Lower leg skin (tissue), 4 donors: ENCODE measurements around the gene KRT72. TPM values are rescaled to one million over a fixed set of nuclear protein-coding genes. Genes with fewer than 3 reads are reported as not detected.

Experiments used
- DNase-seq, 2 donors: peaks; one replicate each; pipeline ENCODE4 v3.0.0-alpha.2; 2019; ENCODE audit warnings: low spot score in 2 of 2
- H3K4me3 ChIP-seq: fragments of 200-600 bp; sonication (generic); 2 replicates; pipeline ENCODE4 v1.5.1; 2017; ENCODE audit warnings: mild to moderate bottlenecking, low read depth; ENCODE audit not compliant: poor library complexity, severe bottlenecking
- CTCF ChIP-seq, 3 donors: fragments of 450-650 bp; IDR thresholded peaks; one replicate each; pipeline ENCODE4 v1.5.1; 2016; ENCODE audit warnings: antibody characterized with exemption in 3 of 3, mild to moderate bottlenecking in 3 of 3, moderate library complexity in 2 of 3
- POLR2A ChIP-seq, 2 donors: fragments of 450-650 bp; IDR thresholded peaks; one replicate each; pipeline ENCODE4 v1.6.1; 2016 to 2017; ENCODE audit warnings: antibody characterized with exemption in 2 of 2, mild to moderate bottlenecking in 1 of 2, moderate library complexity in 1 of 2
- WGBS, 2 donors: methylation state at CpG; one replicate each; pipeline ENCODE4 v1.1.5; 2018; 5-methylcytosine and 5-hydroxymethylcytosine counted together
- intact Hi-C: fragments of 100-400 bp; cut with DNase I; formaldehyde crosslinking; loops from one replicate; pipeline ENCODE4 v1.15.0; 2023; ENCODE audit warnings: low total_unique reads
- total RNA-seq, 4 donors: library from RNA; depleted of rRNA; stranded (reverse); fragments of >200 nt; gene quantifications; one replicate each; pipeline ENCODE4 v1.1.0, GENCODE V29; 2016

Gene KRT72
- 10 to 100 TPM in 2 of 4 donors, 1 to 10 TPM in 1, under 1 TPM in 1; 0.42 to 14.0 (median 7.1) TPM for total RNA-seq

GRCh38 chr12:52600941-52601481, at the start of gene KRT72:
KRT72 (minus strand) TSS chr12:52601463; CDS start chr12:52601452, 11 bp downstream.
- DNase-seq = peak in 1 of 2 donors; percentile 82
- intact Hi-C loops = no loop called here
- TF ChIP-seq CTCF (IDR thresholded peaks at IDR 0.05) (no peak), POLR2A (IDR thresholded peaks at IDR 0.05) (no peak)
- WGBS, 2 donors = 40 to 79% methylated on average over 14 to 28 of the region's 48 CpGs
- no peak within 1 kb of the TSS for H3K4me3 ChIP-seq

GRCh38 chr12:52650520-52651081, 49.3 kb upstream of the KRT72 start:
- DNase-seq = peak in 1 of 2 donors; percentile 70
- WGBS, 2 donors = 16 to 22% methylated on average over 11 to 12 of the region's 12 CpGs
- no peak overlapping the region for H3K4me3 ChIP-seq
- intact Hi-C loops = no loop called here
- TF ChIP-seq CTCF (IDR thresholded peaks at IDR 0.05) = no peak
- TF ChIP-seq POLR2A (IDR thresholded peaks at IDR 0.05) = no peak

GRCh38 chr12:52649066-52649465, 47.8 kb upstream of the KRT72 start:
- 83 to 85% methylated on average over 6 of the region's 6 CpGs for WGBS, 2 donors
- intact Hi-C loops = no loop called here
- no peak overlapping the region for H3K4me3 ChIP-seq
- TF ChIP-seq CTCF (IDR thresholded peaks at IDR 0.05) (no peak), POLR2A (IDR thresholded peaks at IDR 0.05) (no peak)
- peak in 1 of 2 donors; percentile 65 for DNase-seq

GRCh38 chr12:52648012-52648550, 46.8 kb upstream of the KRT72 start:
- 87 to 94% methylated on average over 8 of the region's 8 CpGs for WGBS, 2 donors
- no peak for TF ChIP-seq POLR2A (IDR thresholded peaks at IDR 0.05)
- intact Hi-C loops = no loop called here
- peak in 1 of 2 donors; percentile 57 for DNase-seq
- H3K4me3 ChIP-seq = no peak overlapping the region

- intact Hi-C loops = no loop called here
- WGBS, 2 donors = 91 to 93% methylated on average over 9 of the region's 9 CpGs
- H3K4me3 ChIP-seq = no peak overlapping the region
- peak in 1 of 2 donors; percentile 37 for DNase-seq
- TF ChIP-seq POLR2A (IDR thresholded peaks at IDR 0.05) (no peak), CTCF (IDR thresholded peaks at IDR 0.05) (no peak)
Observed at GRCh38 chr12:52647601-52648000, 46.3 kb upstream of the KRT72 start.

- intact Hi-C loops = no loop called here
- WGBS, 2 donors = 83 to 86% methylated on average over 7 to 12 of the region's 12 CpGs
- DNase-seq = peak in 1 of 2 donors; percentile 71
- TF ChIP-seq CTCF (IDR thresholded peaks at IDR 0.05) (no peak), POLR2A (IDR thresholded peaks at IDR 0.05) (no peak)
- no peak overlapping the region for H3K4me3 ChIP-seq
Observed at GRCh38 chr12:52646613-52647012, 45.4 kb upstream of the KRT72 start.
